OCI-LY3 (cell line): Measurements from ENCODE around the gene STAT5B.
"Not testable (repeated sequence)": the region's sequence is repeated elsewhere in the genome, so short reads cannot be mapped to it uniquely, and the experiment has no call there.

Source experiments
- H2AFZ ChIP-seq: fragments of 200-600, 300-600 bp; shearing (Covaris generic); 2 replicates; pipeline ENCODE4 v1.6.0; 2014; ENCODE audit warnings: antibody characterized with exemption, low read depth, low read length
- H3K27ac ChIP-seq: fragments of 200-600, 300-600 bp; sonication (generic); 2 replicates; pipeline ENCODE4 v1.5.1; 2014; ENCODE audit warnings: mild to moderate bottlenecking, low read length, moderate library complexity, mixed read lengths
- H3K27me3 ChIP-seq: fragments of 200-600, 300-600 bp; sonication (generic); 2 replicates; pipeline ENCODE4 v1.6.1; 2014; ENCODE audit warnings: low read depth, low read length, mixed read lengths
- H3K36me3 ChIP-seq: fragments of 200-600, 300-600 bp; sonication (generic); replicated peaks from 2 replicates; pipeline ENCODE3; 2014; ENCODE audit warnings: low read depth, low read length, mixed read lengths
- H3K4me1 ChIP-seq: fragments of 300-600, 200-600 bp; sonication (generic); 2 replicates; pipeline ENCODE4 v1.6.1; 2014; ENCODE audit warnings: low read length, mixed read lengths
- H3K4me2 ChIP-seq: fragments of 200-600, 300-600 bp; sonication (generic); 2 replicates; pipeline ENCODE4 v1.6.1; 2014; ENCODE audit warnings: low read length, mixed read lengths
- H3K4me3 ChIP-seq: fragments of 300-600, 200-600 bp; sonication (generic); 2 replicates; pipeline ENCODE4 v1.5.1; 2014; ENCODE audit warnings: antibody characterized with exemption, mild to moderate bottlenecking, low read length, moderate library complexity
- H3K79me2 ChIP-seq: fragments of 300-600, 200-600 bp; shearing (Covaris generic); 2 replicates; pipeline ENCODE4 v1.6.1; 2014; ENCODE audit warnings: mild to moderate bottlenecking, low read length, mixed read lengths
- H3K9ac ChIP-seq: fragments of 300-600, 200-600 bp; shearing (Covaris generic); 2 replicates; pipeline ENCODE4 v1.6.0; 2014; ENCODE audit warnings: mild to moderate bottlenecking, low read length, moderate library complexity
- H3K9me3 ChIP-seq: fragments of 200-600, 300-600 bp; shearing (Covaris generic); 2 replicates; pipeline ENCODE4 v1.6.1; 2014; ENCODE audit warnings: low read length, mixed read lengths; ENCODE audit not compliant: insufficient read depth
- H4K20me1 ChIP-seq: fragments of 200-600, 300-600 bp; sonication (generic); 2 replicates; pipeline ENCODE4 v1.6.1; 2016; ENCODE audit warnings: low read length, mixed read lengths; ENCODE audit not compliant: insufficient read depth
- EZH2phosphoT487 ChIP-seq: fragments of 200-600 bp; shearing (Covaris generic); IDR thresholded peaks from 2 replicates; pipeline ENCODE4 v1.6.1; 2018; ENCODE audit warnings: antibody characterized with exemption, mixed run types, low read depth
- TF ChIP-seq, protein P1 (sequence below): fragments of 200-600, 300-600 bp; sonication (generic); IDR thresholded peaks from 2 replicates; pipeline ENCODE4 v1.5.1; 2014; ENCODE audit warnings: antibody characterized with exemption, low read length, low read depth

STAT5B gene

DNA sequence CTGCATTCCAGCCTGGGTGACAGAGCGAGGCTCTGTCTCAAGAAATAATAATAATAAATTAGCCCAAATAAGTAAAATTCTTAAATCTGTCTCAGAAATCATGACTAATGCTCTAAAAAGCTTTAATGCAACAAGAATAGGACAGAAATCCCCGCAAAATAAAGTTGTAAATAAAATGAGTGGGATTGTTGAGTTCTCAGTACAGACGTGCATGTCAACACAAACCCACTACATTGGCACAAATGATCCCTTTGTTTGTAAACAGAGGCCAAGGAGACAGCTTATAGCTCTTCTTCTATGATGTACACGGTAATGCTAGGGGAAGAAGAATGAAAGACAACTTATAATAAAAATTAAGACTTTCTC, 6.0 kb downstream of the STAT5B start:
- TF ChIP-seq, protein P1, sequence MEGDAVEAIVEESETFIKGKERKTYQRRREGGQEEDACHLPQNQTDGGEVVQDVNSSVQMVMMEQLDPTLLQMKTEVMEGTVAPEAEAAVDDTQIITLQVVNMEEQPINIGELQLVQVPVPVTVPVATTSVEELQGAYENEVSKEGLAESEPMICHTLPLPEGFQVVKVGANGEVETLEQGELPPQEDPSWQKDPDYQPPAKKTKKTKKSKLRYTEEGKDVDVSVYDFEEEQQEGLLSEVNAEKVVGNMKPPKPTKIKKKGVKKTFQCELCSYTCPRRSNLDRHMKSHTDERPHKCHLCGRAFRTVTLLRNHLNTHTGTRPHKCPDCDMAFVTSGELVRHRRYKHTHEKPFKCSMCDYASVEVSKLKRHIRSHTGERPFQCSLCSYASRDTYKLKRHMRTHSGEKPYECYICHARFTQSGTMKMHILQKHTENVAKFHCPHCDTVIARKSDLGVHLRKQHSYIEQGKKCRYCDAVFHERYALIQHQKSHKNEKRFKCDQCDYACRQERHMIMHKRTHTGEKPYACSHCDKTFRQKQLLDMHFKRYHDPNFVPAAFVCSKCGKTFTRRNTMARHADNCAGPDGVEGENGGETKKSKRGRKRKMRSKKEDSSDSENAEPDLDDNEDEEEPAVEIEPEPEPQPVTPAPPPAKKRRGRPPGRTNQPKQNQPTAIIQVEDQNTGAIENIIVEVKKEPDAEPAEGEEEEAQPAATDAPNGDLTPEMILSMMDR, result no peak
- no peak for TF ChIP-seq EZH2phosphoT487
- Histone ChIP-seq H3K27me3 (no peaks in the 10 kb centered on the region), H3K9me3 (no peaks in the 10 kb centered on the region), H3K9ac (no peak overlapping the region), H3K27ac (peak overlapping the region; percentile 95; the same call in 1 of the 2 replicates), H3K36me3 (peaks cover 33% of the 10 kb centered on the region), H2AFZ (no peak overlapping the region), H3K4me1 (peaks cover 60% of the 10 kb centered on the region), H3K4me3 (no peak overlapping the region), H3K4me2 (peak overlapping the region; percentile 84; the same call in 1 of the 2 replicates), H3K79me2 (peaks cover 100% of the 10 kb centered on the region), H4K20me1 (peaks cover 34% of the 10 kb centered on the region)

DNA sequence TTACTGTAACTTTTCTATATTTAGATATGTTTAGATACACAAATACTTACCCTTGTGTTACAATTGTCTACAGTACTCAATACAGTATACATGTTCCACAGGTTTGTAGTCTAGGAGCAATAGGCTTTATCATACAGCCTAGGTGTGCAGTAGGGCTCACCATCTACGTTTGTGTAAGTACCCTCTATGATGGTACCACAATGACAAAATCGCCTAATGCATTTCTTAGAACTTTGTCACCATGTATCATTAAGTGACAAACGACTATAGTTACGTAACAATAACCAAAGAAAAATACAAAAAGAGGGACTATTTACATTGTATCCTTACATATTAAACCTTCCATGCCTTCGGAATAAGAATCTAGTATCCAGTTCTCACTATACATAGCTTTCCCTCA, 8.0 kb downstream of the STAT5B start:
- H3K79me2 ChIP-seq, result peaks cover 90% of the 10 kb centered on the region
- peaks cover 46% of the 10 kb centered on the region for H3K4me1 ChIP-seq
- H3K36me3 ChIP-seq, result peaks cover 19% of the 10 kb centered on the region
- no peak overlapping the region for H3K27ac ChIP-seq
- TF ChIP-seq, protein P1, result no peak
- no peak for TF ChIP-seq EZH2phosphoT487
- H3K27me3 ChIP-seq, result no peaks in the 10 kb centered on the region
- H3K4me3 ChIP-seq, result no peak overlapping the region
- H3K9me3 ChIP-seq, result no peaks in the 10 kb centered on the region
- no peak overlapping the region for H3K9ac ChIP-seq
- no peak overlapping the region for H3K4me2 ChIP-seq
- peaks cover 33% of the 10 kb centered on the region for H4K20me1 ChIP-seq
- H2AFZ ChIP-seq, result no peak overlapping the region

GRCh38 chr17:42266918-42267766, 9.0 kb downstream of the STAT5B start:
- no peak overlapping the region for H3K4me3 ChIP-seq
- no peak overlapping the region for H2AFZ ChIP-seq
- no peak overlapping the region for H3K9ac ChIP-seq
- no peak overlapping the region for H3K4me2 ChIP-seq
- no peaks in the 10 kb centered on the region for H3K9me3 ChIP-seq
- peaks cover 86% of the 10 kb centered on the region for H3K79me2 ChIP-seq
- H4K20me1 ChIP-seq, result peaks cover 34% of the 10 kb centered on the region
- no peaks in the 10 kb centered on the region for H3K27me3 ChIP-seq
- H3K27ac ChIP-seq, result no peak overlapping the region
- peaks cover 35% of the 10 kb centered on the region for H3K4me1 ChIP-seq
- TF ChIP-seq EZH2phosphoT487, result no peak
- TF ChIP-seq, protein P1, result no peak
- peaks cover 19% of the 10 kb centered on the region for H3K36me3 ChIP-seq

DNA sequence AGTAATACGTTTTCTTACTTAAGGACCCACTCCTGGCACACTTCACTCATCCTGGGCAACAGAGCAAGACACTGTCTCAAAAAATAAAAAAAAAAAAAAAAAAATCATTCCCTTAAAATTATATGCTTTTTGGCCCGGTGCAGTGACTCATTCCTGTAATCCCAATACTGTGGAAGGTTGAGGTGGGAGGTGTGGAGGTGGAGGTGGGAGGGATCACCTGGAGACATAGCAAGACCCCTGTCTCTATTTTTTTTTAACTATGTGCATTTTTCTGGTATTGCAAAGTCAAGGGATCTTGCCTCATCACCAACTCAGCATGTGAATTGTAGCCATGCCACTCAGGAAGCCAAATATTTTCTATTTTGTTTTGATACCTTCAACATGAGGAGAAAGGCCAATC, 9.7 kb downstream of the STAT5B start:
- H3K27me3 ChIP-seq, result no peaks in the 10 kb centered on the region
- peaks cover 38% of the 10 kb centered on the region for H4K20me1 ChIP-seq
- H3K4me2 ChIP-seq, result no peak overlapping the region
- no peaks in the 10 kb centered on the region for H3K9me3 ChIP-seq
- no peak overlapping the region for H3K4me3 ChIP-seq
- no peak overlapping the region for H3K9ac ChIP-seq
- peaks cover 28% of the 10 kb centered on the region for H3K4me1 ChIP-seq
- TF ChIP-seq, protein P1, result no peak
- TF ChIP-seq EZH2phosphoT487, result no peak
- H2AFZ ChIP-seq, result no peak overlapping the region
- peaks cover 86% of the 10 kb centered on the region for H3K79me2 ChIP-seq
- H3K27ac ChIP-seq, result no peak overlapping the region
- H3K36me3 ChIP-seq, result peaks cover 19% of the 10 kb centered on the region

- Histone ChIP-seq H3K4me1 (peaks cover 11% of the 10 kb centered on the region), H3K36me3 (peaks cover 18% of the 10 kb centered on the region), H4K20me1 (peaks cover 44% of the 10 kb centered on the region), H3K79me2 (peaks cover 84% of the 10 kb centered on the region)
- H3K9ac ChIP-seq, H3K9me3 ChIP-seq, H3K27me3 ChIP-seq, H3K4me2 ChIP-seq, H3K27ac ChIP-seq, H3K4me3 ChIP-seq, H2AFZ ChIP-seq: not testable (repeated sequence)
These were observed 11.8 kb downstream of the STAT5B start for GRCh38 chr17:42264366-42264765.
